Measurements from ENCODE around the gene MAP3K19. TPM values are rescaled to one million over a fixed set of nuclear protein-coding genes. Genes with fewer than 3 reads are reported as not detected.

MAP3K19 gene
- not detected in 2 replicates for total RNA-seq

GRCh38 chr2:135047300-135047699, at the start of gene MAP3K19:
Gene MAP3K19, minus strand, starts transcription at chr2:135047447. Its CDS starts 22,800 bp downstream, at chr2:135024647.

GRCh38 chr2:135052042-135052876, 5.0 kb upstream of the MAP3K19 start, which contains the start of gene RAB3GAP1:
Gene RAB3GAP1, plus strand, starts transcription at chr2:135052292. Its CDS starts 16 bp downstream, at chr2:135052308.

DNA sequence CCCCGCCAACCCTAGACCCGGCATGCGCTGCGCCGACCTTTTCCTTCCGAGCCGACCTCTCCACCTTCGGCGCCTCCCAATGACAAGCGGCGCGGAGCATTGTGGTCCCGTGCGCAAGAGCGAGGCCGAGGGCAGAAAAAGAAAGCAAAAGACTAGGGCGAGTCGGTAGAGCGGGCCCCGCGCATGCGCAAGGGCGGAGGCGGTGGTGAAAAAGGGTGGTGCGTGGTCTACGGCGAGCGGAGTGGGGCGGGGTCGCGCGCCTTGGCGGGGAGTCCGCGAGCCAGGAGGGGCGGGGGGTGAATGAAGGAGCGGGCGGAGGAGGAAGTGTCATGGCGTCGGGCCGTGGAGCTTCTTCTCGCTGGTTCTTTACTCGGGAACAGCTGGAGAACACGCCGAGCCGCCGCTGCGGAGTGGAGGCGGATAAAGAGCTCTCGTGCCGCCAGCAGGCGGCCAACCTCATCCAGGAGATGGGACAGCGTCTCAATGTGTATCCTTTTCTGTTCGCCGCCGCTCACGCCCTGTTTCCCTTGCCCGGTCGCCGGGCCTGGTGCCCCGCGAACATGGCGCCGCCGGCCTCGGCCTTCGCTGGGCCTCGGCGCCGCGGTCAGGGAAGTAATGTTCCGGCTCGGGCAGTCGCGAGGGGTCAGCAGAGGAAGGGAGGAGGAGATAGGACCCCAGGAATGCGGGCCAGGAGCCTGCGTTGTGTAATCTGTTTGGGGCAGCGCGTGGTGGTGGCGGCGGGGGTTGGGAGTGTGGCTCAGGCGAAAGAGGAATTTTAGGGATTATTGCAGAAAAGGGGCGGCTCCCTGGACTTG, 128.5 kb downstream of the MAP3K19 start, which contains the start of gene CCNT2:
Gene CCNT2 (plus strand): TSS at position 297 of the 815 bp plus-strand sequence. CDS start 33 bp downstream, at position 330.

Other genes starting within 250 kb of the MAP3K19 start
- not detected in 2 replicates for gene ACMSD, start 208.8 kb downstream of the MAP3K19 start, total RNA-seq
- 8.4 and 19.9 TPM in 2 replicates for gene CCNT2, start 128.6 kb downstream of the MAP3K19 start, total RNA-seq
- 32.8 and 36.5 TPM in 2 replicates for gene RAB3GAP1, start 4.8 kb upstream of the MAP3K19 start, total RNA-seq